Measurements from ENCODE around the gene NXF2.
"Not testable (repeated sequence)": the region's sequence is repeated elsewhere in the genome, so short reads cannot be mapped to it uniquely, and the experiment has no call there.

NXF2 gene, protein sequence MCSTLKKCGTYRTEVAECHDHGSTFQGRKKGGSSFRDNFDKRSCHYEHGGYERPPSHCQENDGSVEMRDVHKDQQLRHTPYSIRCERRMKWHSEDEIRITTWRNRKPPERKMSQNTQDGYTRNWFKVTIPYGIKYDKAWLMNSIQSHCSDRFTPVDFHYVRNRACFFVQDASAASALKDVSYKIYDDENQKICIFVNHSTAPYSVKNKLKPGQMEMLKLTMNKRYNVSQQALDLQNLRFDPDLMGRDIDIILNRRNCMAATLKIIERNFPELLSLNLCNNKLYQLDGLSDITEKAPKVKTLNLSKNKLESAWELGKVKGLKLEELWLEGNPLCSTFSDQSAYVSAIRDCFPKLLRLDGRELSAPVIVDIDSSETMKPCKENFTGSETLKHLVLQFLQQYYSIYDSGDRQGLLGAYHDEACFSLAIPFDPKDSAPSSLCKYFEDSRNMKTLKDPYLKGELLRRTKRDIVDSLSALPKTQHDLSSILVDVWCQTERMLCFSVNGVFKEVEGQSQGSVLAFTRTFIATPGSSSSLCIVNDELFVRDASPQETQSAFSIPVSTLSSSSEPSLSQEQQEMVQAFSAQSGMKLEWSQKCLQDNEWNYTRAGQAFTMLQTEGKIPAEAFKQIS
- total RNA-seq, result 0 reads per million in 3 experiments

DNA sequence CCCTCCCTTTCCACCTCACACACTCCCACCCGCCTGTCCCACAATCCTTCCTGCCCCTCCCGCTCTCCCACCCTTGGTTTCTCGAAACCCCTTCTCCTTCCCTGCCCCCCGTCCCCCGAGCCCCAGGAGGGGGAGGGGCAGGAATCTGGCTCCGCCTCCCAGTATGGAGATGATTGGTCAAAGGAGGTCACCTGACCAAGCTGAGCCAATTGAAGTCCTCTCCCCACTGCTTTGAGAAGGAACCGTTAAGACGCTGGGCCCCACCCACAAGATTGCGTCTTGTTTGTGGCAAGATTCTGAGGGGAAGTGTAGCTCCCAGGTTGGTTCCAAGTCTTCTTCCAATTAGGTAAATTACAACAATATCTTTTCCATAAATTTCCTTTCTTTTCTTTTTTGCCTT is at the start of gene NXF2:
TSS of gene NXF2 (plus strand) at position 275 of the 400 bp plus-strand sequence. CDS start 59,912 bp downstream, outside the sequence.
- not testable (repeated sequence) for DNase-seq

DNA sequence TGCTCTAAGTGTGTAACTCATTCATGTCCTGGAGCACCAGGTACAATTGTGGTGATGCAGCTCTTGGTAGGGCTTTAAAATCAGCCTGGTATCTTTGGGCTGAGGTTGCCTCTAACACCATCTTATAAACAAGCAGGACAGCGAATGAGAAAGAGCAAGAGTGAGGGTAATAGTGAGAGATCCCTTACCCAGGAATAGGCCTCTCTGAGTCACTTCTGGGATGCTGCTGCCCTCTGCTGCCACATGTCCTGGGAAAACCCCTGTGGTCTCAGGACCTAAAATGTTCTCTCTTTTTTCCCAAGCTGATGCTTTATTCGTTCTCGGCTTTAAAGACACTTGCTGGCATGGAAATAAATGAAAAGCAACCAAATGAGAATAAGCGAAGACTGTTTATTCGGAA is 39.0 kb upstream of the NXF2 start:
- not testable (repeated sequence) for DNase-seq

DNA sequence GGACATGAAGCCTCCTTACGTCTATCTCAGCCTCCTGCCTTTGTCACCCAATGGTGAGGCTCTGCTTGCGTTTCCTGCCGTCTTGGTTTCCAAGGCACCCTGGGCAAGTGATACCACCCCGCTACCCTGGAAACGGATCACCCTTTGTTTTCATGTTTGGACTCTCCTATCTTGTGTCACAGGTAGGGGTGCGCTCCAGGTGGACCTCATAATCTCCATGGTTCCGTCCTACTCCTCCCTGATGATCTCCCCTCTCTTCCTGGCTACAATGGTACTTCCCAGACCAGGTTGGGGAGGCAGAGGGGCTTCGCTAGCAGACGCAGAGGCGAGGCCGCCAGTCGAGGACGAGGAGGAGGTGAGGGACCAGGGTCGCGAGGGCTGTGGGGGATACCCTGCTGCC is 32.0 kb upstream of the NXF2 start, which contains the start of gene TCP11X1:
TSS of gene TCP11X1 (plus strand) at position 316 of the 400 bp plus-strand sequence.
- not testable (repeated sequence) for DNase-seq

DNA sequence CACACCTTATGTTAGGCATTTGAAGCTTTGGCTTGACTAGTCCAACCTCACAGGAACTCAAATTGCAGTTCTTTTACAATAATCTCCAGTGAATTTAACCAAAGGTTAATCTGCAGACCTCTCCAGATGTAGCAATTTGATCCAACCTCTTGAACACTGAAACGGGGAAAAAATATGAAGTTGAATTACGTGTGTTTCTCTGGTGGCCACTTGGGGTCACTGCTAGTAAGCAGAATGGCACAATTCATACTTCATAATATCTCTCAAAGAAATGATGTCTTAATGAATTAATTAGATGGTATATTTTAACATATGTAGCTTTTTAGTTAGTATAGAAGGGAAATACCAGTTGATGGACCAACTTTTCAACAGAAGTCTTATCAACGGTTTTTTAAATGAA is 30.5 kb upstream of the NXF2 start:
- DNase-seq, result not testable (repeated sequence)

DNA sequence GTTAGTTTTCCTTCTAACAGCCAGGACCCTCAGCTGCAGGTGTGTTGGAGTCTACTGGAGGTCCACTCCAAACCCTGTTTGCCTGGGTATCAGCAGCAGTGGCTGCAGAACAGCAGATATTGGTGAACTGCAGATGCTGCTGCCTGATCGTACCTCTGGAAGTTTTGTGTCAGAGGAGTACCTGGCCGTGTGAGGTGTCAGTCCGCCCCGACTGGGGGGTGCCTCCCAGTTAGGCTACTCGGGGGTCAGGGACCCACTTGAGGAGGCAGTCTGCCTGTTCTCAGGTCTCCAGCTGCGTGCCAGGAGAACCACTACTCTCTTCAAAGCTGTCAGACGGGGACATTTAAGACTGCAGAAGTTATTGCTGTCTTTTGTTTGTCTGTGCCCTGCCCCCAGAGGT is 11.3 kb upstream of the NXF2 start:
- DNase-seq, result not testable (repeated sequence)

DNA sequence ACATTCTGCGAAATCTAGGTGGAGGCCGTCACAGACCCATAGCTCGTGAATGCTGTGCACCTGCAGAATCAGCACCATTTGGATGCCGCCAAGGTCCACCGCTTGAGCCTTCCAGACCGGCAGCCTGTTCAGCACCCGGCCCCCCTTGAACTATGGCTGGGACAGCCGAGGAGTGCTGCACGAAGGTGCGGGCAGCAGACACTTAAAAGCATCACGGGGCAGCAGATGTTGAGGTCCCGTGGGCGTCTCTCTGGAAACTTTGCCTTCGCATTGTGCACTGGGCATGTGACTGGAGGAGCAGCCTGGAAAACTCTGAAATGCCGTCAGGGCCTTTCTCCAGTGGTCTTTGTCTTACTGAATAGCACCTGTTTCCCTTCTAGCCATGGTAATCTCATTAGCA is 6.7 kb upstream of the NXF2 start:
- not testable (repeated sequence) for DNase-seq

DNA sequence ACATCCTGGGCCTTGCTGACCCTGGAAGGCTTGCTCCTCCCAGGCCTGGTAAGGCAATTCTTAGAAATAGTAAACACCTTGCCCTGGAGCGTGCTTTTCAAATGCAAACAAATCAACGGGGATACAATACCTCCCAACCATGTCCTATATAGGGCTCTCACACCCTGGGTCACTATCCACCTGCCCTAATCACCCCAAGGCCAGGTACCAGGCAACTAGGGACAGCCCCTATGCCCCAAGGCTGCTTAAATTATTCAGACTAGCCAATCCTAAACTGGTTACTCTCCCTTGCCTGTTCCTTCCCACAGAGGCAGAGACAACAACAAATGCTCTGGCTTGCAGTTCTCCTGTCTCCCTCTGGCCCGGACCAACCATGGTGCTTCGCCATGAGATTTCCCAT is 25.3 kb downstream of the NXF2 start:
- DNase-seq, result not testable (repeated sequence)

DNA sequence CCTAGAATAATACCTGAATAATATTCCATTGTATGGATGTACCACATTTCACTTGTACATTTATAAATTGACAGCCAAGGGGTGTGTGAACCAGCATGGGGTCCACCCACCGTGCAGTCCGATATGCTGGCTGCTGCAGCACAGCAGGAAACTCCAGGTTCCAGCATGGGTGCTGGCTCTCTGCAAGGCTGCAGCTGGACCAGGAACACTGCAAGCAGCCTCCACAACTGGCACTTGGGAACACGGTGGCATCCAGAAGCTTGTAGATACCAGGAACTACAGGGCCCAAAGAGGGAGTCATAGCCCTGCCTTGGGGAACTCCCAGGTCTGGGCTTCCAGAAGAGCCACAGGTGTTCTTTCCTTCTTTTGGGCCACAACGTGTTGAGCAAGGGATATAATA is 91.2 kb downstream of the NXF2 start:
- no peak for DNase-seq

DNA sequence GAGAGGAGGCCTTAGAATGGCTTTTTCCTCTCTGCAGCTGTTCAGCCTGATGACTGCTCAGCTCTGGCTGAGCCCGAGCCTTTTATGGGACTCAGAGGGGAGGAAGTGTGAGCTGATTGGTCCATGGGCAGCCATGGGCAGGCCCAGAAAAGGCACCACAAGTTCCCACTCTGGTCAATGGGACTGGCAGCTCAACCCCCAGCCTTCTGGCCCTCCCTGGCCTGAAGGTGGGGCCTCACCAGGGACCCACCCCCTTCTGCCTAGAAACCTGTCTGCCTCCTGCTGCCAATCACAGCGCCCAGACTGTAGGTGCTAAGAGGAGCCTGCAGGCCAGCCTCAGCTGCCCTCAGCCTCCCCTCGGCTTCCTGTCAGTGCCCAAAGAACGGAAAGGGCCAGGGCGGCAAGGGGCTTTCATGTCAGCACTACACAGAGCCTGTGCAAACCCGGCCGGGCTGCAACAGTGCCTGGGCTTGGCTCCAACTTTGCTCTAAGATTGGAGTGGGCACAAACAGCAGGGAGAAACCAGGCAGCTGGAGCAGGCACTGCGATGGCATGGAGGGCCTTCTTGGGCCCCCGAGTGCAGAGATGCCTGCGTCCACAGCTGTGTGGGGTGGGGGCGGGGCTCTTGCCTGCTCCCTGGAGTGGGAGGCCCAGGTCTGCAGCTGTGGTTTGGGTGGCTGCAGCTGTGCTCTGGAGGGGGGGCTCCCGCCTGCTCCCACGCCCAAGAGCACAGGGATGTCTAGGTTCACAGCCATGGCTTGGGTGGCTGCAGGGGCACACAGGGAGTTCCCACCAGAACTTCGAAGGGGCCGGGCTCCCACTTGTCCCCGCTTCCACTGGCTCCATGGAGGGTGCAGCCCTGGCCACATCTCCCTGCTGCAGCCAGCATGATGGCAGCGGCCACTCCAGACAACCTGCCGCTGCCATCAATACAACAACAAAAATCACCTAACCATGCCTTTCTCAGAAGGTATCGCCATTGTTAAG is 92.6 kb downstream of the NXF2 start:
- peak; percentile 29 for DNase-seq

DNA sequence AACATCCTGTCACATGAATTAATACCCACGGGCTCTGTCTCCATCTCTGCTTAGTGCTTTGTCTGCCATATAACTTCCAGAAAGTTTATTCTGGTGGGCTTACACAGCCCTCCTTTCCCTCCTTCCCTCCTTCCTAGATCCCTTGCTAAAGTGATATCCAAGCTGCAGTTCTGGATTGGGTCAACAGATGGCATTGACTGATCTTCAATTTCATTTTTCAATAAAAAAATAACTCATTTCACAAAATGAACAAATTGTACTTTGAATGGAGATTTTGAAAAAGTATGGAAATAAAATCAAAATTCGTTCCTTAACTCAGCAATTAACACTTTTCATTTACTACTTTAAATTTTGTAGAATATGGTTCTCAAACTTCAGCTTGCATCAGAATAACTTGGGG is 94.9 kb downstream of the NXF2 start:
- DNase-seq, result no peak

DNA sequence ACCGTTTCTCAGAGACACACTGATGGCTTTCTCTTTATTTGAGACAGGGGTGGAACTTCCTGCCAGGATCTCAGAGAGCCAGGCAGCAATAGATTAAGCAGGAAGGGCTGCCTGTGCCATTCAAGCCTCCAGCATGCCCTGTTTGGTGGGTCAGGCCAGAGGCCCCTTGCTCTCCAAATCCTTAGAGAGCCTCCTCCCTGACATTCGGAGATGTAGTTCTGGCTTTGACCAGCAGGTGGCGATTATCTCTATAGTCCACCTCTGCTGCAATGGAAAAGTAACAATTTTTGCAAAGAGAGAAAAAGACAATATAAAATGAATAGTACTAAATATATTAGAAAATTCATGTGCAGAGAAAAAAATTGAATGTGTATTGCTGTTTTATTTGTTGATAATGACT is 98.9 kb downstream of the NXF2 start:
- peak; percentile 37 for DNase-seq
